Measurements from ENCODE around the gene TMEM120B. TPM values are rescaled to one million over a fixed set of nuclear protein-coding genes. Genes with fewer than 3 reads are reported as not detected.

TMEM120B gene
- total and polyA plus RNA-seq, 2 of the 4 experiments (the other 2 are of a cell fraction): 10.6 to 18.4 TPM

GRCh38 chr12:121823727-121824115 lies 111.2 kb downstream of the TMEM120B start:
- H2AK9ac ChIP-seq (replicated peaks; ENCODE audit: low read depth, low read length, poor library complexity): no peak overlapping the region
- H4K8ac ChIP-seq (ENCODE audit: low read depth in 2 of 2, low read length in 2 of 2): no peak overlapping the region
- no peak overlapping the region for H2BK5ac ChIP-seq (ENCODE audit: low read depth, low read length, poor library complexity, severe bottlenecking)
- no peak overlapping the region for H4K91ac ChIP-seq (ENCODE audit: insufficient read depth, low read depth, low read length)
- WGBS, 2 experiments (ENCODE audit: extremely low coverage in 2 of 2, insufficient read length in 1 of 2): 98% methylated on average over 4 of the region's 12 CpGs; no CpG with 5 or more reads in 1 of the 2 experiments
- no peak overlapping the region for H3K14ac ChIP-seq (replicated peaks; ENCODE audit: low read depth, low read length)
- no peaks in the 10 kb centered on the region for H3K9me1 ChIP-seq (ENCODE audit: insufficient read depth, low read length)
- H3K27ac ChIP-seq (ENCODE audit: insufficient read depth, low read length): no peak overlapping the region
- no TSS peak for BruUV-seq (replicated peaks)
- ChIA-PET CTCF (no interaction called here), POLR2A (ENCODE audit: unreplicated experiment) (no interaction called here)
- TF ChIP-seq RAD21 (IDR thresholded peaks at IDR 0.05; ENCODE audit: low read length): no peak
- no peak for TF ChIP-seq MAZ (IDR thresholded peaks at IDR 0.05; ENCODE audit: borderline replicate concordance, low read depth, low read length)
- no peak for TF ChIP-seq CHD1 (IDR thresholded peaks at IDR 0.05; ENCODE audit: low read depth, low read length)
- no peak for TF ChIP-seq POLR2A (IDR thresholded peaks at IDR 0.05; ENCODE audit: low read depth, low read length)
- TF ChIP-seq MAFK (IDR thresholded peaks at IDR 0.05; ENCODE audit: low read depth, low read length): no peak
- TF ChIP-seq ELK1 (IDR thresholded peaks at IDR 0.05; ENCODE audit: borderline replicate concordance, low read depth, low read length): no peak
- no peak for TF ChIP-seq CEBPB (IDR thresholded peaks at IDR 0.05; ENCODE audit: low read depth, low read length)
- TF ChIP-seq BHLHE40 (IDR thresholded peaks at IDR 0.05; ENCODE audit: low read depth, low read length): no peak
- no peak for TF ChIP-seq SMC3 (IDR thresholded peaks at IDR 0.05; ENCODE audit: low read depth, low read length)
- TF ChIP-seq MXI1 (IDR thresholded peaks at IDR 0.05; ENCODE audit: borderline replicate concordance, low read depth, low read length): no peak
- no peak for TF ChIP-seq RFX5 (IDR thresholded peaks at IDR 0.05; ENCODE audit: low read depth, low read length)
- no peak for TF ChIP-seq RCOR1 (IDR thresholded peaks at IDR 0.05; ENCODE audit: insufficient replicate concordance, low read length)
- TF ChIP-seq, protein P1, sequence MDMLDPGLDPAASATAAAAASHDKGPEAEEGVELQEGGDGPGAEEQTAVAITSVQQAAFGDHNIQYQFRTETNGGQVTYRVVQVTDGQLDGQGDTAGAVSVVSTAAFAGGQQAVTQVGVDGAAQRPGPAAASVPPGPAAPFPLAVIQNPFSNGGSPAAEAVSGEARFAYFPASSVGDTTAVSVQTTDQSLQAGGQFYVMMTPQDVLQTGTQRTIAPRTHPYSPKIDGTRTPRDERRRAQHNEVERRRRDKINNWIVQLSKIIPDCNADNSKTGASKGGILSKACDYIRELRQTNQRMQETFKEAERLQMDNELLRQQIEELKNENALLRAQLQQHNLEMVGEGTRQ (IDR thresholded peaks at IDR 0.05; ENCODE audit: low read depth, low read length): no peak
- no peak overlapping the region for H2BK15ac ChIP-seq (ENCODE audit: low read depth, low read length)
- H2BK120ac ChIP-seq (ENCODE audit: low read depth, low read length): no peak overlapping the region
- ATAC-seq (ENCODE audit: low read depth): no peak
- no peak overlapping the region for H3K56ac ChIP-seq (ENCODE audit: extremely low read depth, insufficient read depth, low read length)
- H3K4me2 ChIP-seq (ENCODE audit: low read depth, low read length): no peak overlapping the region
- no peak for DNase-seq
- H3K9me3 ChIP-seq (ENCODE audit: control insufficient read depth, insufficient read depth, low read length): no peaks in the 10 kb centered on the region
- H2AK5ac ChIP-seq (ENCODE audit: low read depth, low read length): no peak overlapping the region; the same call in 1 of the 2 replicates
- no peak overlapping the region for H4K5ac ChIP-seq (ENCODE audit: low read depth, low read length)
- H2AFZ ChIP-seq (replicated peaks; ENCODE audit: low read length, poor library complexity): no peak overlapping the region
- no peaks in the 10 kb centered on the region for H3K27me3 ChIP-seq (ENCODE audit: control insufficient read depth, insufficient read depth, low read length)
- H3K18ac ChIP-seq (ENCODE audit: low read depth, low read length): no peak overlapping the region
- no peak overlapping the region for H2BK20ac ChIP-seq (ENCODE audit: low read depth, low read length)
- peaks cover 19 to 63% of the 10 kb centered on the region in 2 experiments; a peak in 3 of 4 replicates for H3K79me1 ChIP-seq (ENCODE audit: low read depth in 1 of 2, low read length in 2 of 2)
- in situ Hi-C loops (cut with MboI; ENCODE audit: low sequenced_read_pairs): no loop called here
- H3K4me1 ChIP-seq (ENCODE audit: control insufficient read depth, insufficient read depth, low read length): no peaks in the 10 kb centered on the region
- H3K36me3 ChIP-seq (ENCODE audit: control insufficient read depth, insufficient read depth, low read length): peaks cover 68% of the 10 kb centered on the region
- no peak overlapping the region for H3K23ac ChIP-seq (ENCODE audit: low read depth, low read length)
- no peak overlapping the region for H3K4me3 ChIP-seq (ENCODE audit: insufficient read depth, low read depth, low read length)
- H3K4ac ChIP-seq (ENCODE audit: low read depth, low read length): no peak overlapping the region
- dilution Hi-C loops (cut with HindIII; ENCODE audit: low sequenced_read_pairs, unreplicated experiment): no loop called here
- intact Hi-C loops (cut with micrococcal nuclease): no loop called here
- H3K9ac ChIP-seq (ENCODE audit: low read depth, low read length): no peak overlapping the region
- H4K20me1 ChIP-seq (ENCODE audit: insufficient read depth, low read length): peaks cover 4% of the 10 kb centered on the region

Data from IMR-90 (cell line).